ENCODE results near the gene SPINT2. TPM values are rescaled to one million over a fixed set of nuclear protein-coding genes. Genes with fewer than 3 reads are reported as not detected.

The SPINT2 gene
- total and polyA plus RNA-seq, 2 of the 13 experiments (the other 11 are each of a cell fraction or from before 2014, with no cell fraction given), result 0.31 to 0.77 TPM

DNA sequence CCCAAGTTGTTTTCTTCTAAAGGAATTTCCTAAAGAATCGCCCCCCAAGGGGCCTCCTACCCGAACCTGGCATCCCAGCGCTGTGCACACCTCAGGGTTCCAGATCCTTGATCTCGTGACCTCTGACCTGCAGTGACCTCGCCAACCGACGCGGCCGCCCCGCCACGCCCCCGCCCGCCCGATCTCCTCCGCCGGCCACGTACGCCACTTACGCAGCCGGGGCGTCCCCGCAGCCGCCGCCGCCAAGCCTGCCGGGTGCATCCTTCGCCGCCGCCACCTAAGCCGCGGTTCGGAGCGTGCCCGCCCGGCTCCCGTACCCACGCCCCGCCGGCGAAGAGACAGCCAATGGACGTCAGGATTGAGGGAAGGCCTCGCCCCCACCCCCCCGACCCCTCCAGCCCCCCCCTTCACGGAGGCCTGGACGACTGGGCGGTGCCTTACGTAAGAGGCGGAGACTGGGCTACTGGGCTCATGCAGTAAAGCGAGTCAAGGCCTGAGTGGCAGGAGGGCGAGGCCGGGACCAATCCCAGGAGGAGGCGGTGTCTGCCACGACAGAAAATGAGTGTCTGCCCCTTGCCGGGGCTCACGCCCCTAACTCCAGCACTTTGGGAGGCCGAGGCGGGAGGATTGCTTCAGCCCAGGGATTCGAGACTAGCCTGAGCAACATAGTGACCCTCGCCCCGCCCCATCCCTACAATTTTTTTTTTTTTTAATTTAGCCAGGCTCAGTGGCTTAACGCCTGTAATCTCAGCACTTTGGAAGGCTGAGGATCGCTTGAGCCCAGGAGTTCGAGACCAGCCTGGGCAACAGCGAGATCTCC, 51.5 kb downstream of the SPINT2 start, which contains the start of gene YIF1B (continued):
- no peak for TF ChIP-seq ZIK1 (CRISPR knock-in tag; IDR thresholded peaks at IDR 0.05; ENCODE audit: borderline replicate concordance, low read depth)
- TF ChIP-seq ZSCAN31 (CRISPR knock-in tag; IDR thresholded peaks at IDR 0.05; ENCODE audit: low read depth), result no peak
- no peak for TF ChIP-seq ZNF232 (CRISPR knock-in tag; IDR thresholded peaks at IDR 0.05; ENCODE audit: borderline replicate concordance)
- TF ChIP-seq ZNF484 (CRISPR knock-in tag; IDR thresholded peaks at IDR 0.05; ENCODE audit: borderline replicate concordance, low read depth), result no peak
- TF ChIP-seq ZNF644 (CRISPR knock-in tag; IDR thresholded peaks at IDR 0.05; ENCODE audit: low read depth), result no peak
- TF ChIP-seq MBNL3 (CRISPR knock-in tag; conservative IDR thresholded peaks at IDR 0.05), result no peak
- no peak for TF ChIP-seq EZH2 (conservative IDR thresholded peaks at IDR 0.05; ENCODE audit: low read depth, low read length)
- TF ChIP-seq, protein P1, sequence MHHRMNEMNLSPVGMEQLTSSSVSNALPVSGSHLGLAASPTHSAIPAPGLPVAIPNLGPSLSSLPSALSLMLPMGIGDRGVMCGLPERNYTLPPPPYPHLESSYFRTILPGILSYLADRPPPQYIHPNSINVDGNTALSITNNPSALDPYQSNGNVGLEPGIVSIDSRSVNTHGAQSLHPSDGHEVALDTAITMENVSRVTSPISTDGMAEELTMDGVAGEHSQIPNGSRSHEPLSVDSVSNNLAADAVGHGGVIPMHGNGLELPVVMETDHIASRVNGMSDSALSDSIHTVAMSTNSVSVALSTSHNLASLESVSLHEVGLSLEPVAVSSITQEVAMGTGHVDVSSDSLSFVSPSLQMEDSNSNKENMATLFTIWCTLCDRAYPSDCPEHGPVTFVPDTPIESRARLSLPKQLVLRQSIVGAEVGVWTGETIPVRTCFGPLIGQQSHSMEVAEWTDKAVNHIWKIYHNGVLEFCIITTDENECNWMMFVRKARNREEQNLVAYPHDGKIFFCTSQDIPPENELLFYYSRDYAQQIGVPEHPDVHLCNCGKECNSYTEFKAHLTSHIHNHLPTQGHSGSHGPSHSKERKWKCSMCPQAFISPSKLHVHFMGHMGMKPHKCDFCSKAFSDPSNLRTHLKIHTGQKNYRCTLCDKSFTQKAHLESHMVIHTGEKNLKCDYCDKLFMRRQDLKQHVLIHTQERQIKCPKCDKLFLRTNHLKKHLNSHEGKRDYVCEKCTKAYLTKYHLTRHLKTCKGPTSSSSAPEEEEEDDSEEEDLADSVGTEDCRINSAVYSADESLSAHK (CRISPR knock-in tag; IDR thresholded peaks at IDR 0.05; ENCODE audit: borderline replicate concordance), result no peak
- TF ChIP-seq, protein P2, sequence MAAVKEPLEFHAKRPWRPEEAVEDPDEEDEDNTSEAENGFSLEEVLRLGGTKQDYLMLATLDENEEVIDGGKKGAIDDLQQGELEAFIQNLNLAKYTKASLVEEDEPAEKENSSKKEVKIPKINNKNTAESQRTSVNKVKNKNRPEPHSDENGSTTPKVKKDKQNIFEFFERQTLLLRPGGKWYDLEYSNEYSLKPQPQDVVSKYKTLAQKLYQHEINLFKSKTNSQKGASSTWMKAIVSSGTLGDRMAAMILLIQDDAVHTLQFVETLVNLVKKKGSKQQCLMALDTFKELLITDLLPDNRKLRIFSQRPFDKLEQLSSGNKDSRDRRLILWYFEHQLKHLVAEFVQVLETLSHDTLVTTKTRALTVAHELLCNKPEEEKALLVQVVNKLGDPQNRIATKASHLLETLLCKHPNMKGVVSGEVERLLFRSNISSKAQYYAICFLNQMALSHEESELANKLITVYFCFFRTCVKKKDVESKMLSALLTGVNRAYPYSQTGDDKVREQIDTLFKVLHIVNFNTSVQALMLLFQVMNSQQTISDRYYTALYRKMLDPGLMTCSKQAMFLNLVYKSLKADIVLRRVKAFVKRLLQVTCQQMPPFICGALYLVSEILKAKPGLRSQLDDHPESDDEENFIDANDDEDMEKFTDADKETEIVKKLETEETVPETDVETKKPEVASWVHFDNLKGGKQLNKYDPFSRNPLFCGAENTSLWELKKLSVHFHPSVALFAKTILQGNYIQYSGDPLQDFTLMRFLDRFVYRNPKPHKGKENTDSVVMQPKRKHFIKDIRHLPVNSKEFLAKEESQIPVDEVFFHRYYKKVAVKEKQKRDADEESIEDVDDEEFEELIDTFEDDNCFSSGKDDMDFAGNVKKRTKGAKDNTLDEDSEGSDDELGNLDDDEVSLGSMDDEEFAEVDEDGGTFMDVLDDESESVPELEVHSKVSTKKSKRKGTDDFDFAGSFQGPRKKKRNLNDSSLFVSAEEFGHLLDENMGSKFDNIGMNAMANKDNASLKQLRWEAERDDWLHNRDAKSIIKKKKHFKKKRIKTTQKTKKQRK (IDR thresholded peaks at IDR 0.05; ENCODE audit: low read length), result no peak
- no peak for TF ChIP-seq ZNF660 (CRISPR knock-in tag; IDR thresholded peaks at IDR 0.05; ENCODE audit: borderline replicate concordance, low read depth)
- no peak for TF ChIP-seq SNRNP70 (IDR thresholded peaks at IDR 0.05; ENCODE audit: low read depth, low read length)
- TF ChIP-seq, protein P3, sequence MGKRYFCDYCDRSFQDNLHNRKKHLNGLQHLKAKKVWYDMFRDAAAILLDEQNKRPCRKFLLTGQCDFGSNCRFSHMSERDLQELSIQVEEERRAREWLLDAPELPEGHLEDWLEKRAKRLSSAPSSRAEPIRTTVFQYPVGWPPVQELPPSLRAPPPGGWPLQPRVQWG (CRISPR knock-in tag; IDR thresholded peaks at IDR 0.05; ENCODE audit: borderline replicate concordance, low read depth), result no peak
- TF ChIP-seq, protein P4, sequence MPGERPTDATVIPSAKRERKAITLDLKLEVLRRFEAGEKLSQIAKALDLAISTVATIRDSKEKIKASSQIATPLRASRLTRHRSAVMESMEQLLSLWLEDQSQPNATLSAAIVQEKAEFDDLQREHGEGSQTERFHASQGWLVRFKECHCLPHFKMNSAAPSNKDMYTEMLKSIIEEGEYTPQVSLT (CRISPR knock-in tag; IDR thresholded peaks at IDR 0.05; ENCODE audit: borderline replicate concordance, low read depth), result no peak
- no peak for TF ChIP-seq FOXC1 (CRISPR knock-in tag; IDR thresholded peaks at IDR 0.05; ENCODE audit: borderline replicate concordance)
- no peak for TF ChIP-seq SP1 (IDR thresholded peaks at IDR 0.05)
- peak; percentile 71 for TF ChIP-seq SP1 (CRISPR knock-in tag; IDR thresholded peaks at IDR 0.05)
- TF ChIP-seq ZFP82 (CRISPR knock-in tag; IDR thresholded peaks at IDR 0.05; ENCODE audit: borderline replicate concordance), result no peak
- TF ChIP-seq ZNF563 (CRISPR knock-in tag; IDR thresholded peaks at IDR 0.05), result no peak
- TF ChIP-seq TOPORS (CRISPR knock-in tag; IDR thresholded peaks at IDR 0.05), result no peak
- no peak for TF ChIP-seq ZNF263 (CRISPR knock-in tag; IDR thresholded peaks at IDR 0.05)
- TF ChIP-seq ZNF557 (CRISPR knock-in tag; IDR thresholded peaks at IDR 0.05), result no peak
- TF ChIP-seq, protein P5, sequence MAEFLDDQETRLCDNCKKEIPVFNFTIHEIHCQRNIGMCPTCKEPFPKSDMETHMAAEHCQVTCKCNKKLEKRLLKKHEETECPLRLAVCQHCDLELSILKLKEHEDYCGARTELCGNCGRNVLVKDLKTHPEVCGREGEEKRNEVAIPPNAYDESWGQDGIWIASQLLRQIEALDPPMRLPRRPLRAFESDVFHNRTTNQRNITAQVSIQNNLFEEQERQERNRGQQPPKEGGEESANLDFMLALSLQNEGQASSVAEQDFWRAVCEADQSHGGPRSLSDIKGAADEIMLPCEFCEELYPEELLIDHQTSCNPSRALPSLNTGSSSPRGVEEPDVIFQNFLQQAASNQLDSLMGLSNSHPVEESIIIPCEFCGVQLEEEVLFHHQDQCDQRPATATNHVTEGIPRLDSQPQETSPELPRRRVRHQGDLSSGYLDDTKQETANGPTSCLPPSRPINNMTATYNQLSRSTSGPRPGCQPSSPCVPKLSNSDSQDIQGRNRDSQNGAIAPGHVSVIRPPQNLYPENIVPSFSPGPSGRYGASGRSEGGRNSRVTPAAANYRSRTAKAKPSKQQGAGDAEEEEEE (CRISPR knock-in tag; IDR thresholded peaks at IDR 0.05; ENCODE audit: borderline replicate concordance), result no peak
